ENCODE measurements around the gene SHC3. TPM values are rescaled to one million over a fixed set of nuclear protein-coding genes. Genes with fewer than 3 reads are reported as not detected.

SHC3 gene
- polyA plus RNA-seq, 5 donors, result 11.1 to 14.9 (median 13.5) TPM

DNA sequence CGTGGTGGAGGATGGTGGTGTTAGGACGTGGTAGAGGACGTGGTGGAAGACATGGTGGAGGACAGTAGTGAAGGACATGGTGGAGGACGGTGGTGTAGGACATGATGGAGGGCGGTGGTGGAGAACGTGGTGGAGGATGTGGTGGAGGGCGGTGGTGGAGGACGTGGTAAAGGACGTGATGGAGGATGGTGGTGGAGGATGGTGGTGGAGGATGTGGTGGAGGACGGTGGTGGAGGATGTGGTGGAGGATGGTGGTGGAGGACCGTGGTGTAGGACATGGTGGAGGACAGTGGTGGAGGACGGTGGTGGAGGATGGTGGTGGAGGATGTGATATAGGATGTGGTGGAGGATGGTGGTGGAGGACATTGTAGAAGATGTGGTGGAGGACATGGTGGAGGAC lies 119.7 kb downstream of the SHC3 start:
- DNase-seq, result no peak

DNA sequence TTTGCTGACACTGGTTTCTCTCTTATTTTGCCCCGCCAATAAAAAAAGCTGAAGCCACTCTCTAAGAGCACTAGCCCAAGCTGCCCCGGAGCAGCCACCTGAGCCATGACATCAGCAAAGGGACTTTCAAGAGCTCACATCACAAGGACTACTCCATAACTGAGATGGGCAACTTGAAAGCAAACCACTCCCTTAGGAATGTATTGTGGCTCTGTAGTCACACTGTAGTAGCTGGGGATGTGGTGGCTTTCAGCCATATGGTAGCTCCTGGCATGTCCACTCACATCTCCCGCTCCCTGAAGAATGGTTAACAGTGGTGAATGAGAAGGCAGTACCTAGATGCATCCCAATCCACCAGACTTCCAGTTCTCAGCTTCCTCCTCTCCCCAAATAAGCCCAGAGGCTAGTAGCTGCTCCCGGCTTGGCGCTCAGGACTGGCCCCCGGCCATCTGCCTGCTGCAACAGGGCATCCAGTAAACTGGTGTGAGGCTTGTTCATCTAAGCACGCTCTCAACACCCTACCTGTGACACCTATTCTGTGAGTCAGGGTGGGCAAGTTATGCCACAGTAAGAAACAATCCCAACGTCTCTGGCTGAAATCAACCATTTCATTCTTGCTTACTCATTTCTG lies 123.6 kb downstream of the SHC3 start:
- no peak for DNase-seq

DNA sequence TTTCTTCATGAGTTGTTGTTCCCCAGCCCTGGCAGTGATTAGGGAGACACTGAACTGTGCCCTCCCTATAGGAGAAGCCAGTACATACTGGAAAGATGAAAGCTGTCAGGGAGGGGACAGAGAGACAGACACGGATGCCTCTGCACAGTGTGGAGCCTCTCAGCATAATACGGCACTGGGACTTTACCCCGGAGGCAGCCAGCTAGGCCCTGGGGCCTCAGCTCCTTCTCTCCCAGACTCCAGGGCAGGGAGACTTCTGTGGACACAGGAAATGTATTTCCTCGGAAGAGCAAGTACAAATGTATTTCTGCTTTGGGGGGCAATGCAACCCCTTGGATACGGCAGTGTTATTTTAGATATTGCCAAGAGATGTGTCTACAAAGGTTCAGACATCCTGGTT lies 125.3 kb downstream of the SHC3 start:
- DNase-seq, result no peak

DNA sequence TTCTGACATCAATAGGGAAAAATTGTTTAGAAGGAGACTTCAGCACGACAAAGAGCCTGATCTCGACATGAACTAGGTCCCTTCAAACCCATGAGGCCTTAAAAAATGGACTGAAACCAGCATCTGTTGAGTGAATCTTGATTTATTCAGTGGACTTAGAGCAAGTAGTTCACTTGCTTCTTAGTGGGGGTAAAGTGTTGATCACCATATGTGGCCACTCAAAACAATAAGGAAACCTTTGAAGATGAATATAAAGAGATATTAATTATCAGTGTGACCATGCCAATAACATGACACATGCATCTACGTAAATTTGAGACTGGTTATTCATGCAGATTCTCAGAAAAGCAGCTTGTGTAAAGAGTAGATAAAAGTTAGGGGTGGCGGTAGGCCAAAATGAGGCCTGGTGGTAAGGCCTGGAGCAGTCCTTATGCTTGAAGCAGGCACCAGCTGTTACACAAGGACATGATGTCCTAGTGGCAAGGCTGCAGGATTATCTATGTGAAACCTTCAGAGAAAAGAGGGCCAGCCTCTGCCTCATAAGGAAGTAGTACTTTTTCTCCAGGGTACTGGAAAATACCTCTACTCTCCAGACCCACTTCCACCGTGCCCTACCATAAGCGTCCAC lies 126.0 kb downstream of the SHC3 start:
- DNase-seq, result peak in 1 of 2 donors; percentile 35

DNA sequence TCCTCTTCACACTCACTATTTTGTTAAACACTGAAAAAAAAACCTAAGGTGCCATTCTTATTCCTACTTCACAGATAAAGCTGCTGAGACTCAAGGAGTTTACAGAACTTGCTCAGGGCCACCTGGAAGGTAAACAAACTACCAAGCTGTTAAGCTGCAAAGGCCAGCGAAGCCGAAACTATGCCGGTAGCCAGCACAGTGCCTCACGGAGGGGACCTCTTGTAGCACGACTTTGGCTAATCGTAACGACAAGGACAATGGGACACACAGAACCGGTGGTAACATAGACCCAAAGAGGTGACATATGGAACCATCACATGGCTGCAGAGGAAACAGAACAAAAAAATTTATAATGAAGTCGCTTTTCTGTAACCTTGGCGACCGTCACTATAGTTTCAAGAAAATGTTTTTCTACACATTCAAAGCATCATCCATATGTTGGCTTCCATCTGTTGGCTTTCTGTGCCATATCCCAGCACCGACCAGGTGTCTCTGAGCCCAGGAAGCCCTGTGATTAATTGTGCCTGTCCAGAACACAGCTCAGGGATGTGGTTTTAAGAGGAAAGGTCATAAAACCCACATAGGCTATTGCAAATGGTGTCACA lies 127.1 kb downstream of the SHC3 start:
- DNase-seq, result no peak

DNA sequence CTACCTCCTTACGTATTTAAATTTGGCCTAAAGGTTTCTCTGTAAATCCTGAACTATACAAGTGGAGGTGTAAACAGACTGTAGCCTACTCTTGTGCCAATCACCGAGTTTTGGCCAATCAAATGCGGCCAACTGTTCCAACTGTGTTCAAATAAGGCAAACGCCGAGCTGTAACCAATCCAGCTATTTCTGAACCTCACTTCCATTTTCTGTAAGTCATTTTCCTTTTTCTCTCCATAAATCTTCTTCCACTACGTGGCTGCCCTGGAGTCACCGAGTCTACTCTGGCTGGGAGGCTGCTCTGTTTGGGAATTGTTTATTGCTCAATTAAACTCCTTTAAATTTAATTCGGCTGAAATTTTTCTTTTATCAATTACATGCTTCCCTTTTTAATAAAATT lies 129.0 kb downstream of the SHC3 start:
- no peak for DNase-seq

DNA sequence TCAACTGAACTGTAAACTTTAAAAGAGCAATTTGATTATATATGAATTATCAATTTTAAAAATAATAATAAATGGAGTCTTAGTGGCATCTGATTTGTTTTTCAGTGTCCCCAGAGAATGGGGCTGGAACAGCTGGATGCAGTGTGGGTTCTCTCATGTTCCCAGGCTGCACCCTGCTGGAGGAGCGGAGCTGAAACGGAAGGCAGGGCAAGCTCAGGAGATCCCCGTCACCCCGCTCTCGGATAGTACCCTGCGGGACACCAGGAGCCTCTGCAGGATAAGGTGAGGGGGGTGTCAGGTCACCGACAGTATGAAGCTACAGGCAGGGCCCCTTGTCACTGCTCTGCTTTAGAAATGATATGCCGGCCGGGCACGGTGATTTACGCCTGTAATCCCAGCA lies 130.0 kb downstream of the SHC3 start:
- no peak for DNase-seq

DNA sequence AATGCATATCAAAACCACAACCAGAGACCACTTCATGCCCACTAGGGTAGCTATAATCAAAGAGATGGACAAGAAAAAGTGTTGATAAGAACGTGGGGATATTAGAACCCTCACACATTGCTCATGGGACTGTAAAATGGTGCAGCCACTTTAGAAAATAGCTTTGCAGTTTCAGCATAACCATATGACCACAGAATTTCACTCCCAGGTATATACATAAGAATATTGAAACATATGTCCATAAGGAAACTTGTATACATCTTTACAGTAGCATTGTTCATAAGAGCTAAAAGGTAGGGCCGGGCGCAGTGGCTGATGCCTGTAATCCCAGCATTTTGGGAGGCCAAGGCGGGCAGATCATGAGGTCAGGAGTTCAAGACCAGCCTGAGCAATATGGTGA lies 131.0 kb downstream of the SHC3 start:
- DNase-seq, result no peak

DNA sequence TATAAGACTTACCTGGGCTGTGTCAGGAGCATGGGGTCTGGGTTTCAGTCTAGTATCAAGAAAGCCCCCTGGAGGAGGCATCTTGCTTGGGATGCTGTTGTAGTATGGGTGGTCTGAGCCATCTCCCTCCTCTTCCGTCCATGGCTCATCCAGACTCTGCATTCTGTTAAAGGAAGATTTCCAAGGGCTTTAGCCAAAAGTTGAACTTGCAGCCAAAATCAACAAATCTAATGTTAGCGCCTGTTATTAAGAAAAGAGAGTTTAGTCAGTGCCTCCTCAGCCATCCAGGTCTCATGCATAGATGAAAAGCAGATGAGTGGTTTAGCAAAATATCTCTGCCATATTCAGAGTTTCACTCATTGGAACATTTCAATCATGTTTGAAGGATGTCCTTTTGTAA lies 131.8 kb downstream of the SHC3 start:
- DNase-seq, result no peak

DNA sequence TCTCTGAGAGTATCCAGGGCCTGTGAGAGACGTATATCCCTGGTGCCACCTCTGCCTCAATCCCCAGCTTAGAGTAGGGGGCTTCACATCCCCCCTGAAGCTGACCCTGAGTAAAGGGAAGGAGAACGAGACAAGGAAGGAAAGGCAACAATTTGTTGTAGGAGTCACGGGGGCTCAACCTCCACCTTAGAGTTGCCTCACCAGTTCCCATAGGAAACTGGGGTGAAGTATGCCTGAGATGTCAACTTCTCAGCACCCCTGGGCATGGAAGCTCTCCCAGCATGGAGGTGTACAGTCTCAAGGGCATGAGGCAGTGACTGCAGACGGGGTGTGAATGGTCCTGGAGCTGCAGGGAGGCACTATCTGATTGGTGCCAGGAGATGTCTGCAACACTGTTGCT lies 133.7 kb downstream of the SHC3 start:
- DNase-seq, result no peak

DNA sequence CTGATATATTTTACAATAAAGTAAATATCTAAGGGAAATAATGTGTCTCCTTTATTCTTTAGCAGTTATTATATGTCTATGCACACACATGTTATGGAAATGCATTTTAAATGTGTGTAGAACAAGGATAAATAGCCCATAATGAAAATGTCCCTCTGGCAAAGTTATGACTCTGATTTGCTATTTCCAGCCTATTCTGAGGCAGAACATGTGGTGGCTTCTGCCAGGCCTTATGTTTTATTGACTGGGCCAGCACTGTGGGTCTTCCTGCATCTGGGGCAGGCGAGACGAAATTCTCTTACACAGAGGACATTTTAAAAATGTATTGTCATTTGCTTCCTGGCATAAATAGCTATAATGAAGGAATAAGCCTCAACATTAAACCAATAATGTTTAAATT lies 134.5 kb downstream of the SHC3 start:
- DNase-seq, result no peak

DNA sequence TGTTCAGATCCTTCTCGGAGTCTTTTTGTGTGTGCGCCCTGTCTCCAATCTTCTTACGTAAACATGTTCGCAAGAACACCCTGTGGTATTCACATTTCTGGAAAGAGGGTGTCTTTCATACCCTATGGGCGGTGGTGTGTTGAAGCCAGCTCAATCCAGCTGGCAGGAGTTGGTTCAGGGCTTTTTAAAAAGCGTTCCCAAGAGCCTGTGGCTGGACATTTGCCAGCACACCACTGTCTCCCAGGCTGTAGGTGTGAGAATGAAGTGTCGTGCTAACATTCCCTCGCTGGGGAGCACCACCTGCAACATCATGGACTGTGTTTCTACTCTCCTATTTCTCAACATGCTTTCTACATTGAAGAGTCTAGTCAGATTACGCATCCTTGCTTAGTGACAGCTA lies 135.6 kb downstream of the SHC3 start:
- no peak for DNase-seq

DNA sequence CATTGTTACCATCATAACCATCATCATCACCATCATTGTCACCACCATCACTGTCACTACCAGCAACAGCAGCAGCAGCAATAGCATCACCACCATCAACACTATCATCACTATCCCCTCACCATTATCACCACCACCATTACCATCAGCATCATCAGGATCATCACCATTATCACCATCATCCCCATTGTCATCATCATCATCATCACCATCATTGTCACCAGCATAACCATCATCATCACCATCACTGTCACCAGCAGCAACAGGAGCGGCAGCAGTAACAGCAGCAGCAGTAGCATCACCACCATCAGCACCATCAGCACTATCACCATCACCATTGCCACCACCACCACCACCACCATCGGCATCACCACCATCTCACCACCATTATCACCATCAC lies 139.0 kb downstream of the SHC3 start:
- DNase-seq, result no peak

DNA sequence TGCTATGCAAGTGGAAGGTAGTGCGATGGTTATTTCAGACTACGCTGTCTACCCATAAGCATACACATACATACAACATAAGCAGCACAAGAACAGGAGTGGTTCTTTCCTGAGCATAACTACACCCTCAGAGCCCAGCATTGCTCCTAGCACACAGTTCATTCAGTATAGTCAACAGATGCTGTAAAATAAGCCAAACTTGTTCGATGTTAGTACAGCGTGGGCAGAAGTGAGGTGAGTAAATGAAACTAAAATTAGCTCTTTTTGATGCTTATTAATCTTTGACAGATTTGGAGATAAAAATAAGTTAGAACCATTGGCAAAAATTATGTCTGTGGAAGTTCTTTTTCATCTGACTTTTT lies 139.5 kb downstream of the SHC3 start:
- DNase-seq, result no peak

DNA sequence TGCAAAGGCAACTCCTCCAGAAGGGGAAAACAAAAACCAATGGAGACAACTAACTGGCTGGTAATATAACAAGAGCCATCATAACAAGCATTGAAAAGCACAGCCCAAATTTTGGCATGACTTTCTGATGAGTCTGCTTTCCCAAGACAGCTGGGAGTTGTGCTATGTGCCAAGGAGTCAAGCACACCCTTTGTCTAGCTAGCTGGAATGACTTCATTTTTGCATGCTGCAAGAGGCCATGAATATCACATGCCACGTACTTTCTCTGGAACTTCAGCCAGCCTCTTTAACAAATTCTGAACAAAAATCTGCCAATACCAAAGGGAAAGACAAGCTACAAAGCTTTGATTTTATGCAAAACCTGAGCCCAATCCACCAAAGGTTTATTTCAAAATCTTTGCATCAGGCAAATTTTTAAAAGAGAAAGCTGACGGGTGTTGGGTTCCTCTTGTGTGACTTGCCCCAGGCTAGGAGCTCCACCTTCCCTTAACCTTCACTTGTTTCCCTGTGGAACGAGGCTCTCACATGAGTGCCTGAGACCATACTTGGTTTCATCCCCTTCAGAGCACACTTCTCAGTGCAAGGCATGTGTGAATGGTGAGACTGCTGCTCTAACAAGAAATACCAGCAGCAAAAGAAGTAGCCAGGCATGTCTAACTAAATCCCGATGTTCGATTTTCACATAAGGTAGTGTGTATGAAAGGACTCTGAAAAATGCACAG lies 140.1 kb downstream of the SHC3 start:
- DNase-seq, result peak; percentile 84 to 85

DNA sequence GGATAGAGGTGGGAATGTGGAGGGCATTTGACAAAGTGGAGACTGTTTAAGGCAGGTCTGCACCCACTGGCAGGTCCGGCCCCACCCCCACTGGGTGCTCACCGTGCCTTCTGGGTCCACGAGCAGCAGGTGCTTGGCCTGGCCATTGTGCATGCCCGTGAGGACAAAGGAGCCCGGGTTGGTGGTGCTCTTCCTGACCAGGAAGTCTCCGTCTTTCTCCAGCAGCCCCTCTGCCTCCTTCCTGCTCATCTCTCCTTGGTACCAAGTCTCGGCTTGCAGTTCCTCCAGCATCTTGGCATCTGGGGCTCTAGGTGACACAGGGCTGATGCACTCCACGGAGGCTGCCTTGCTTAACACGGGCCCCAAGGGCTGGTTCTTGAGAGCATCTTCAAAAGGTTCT lies 140.7 kb downstream of the SHC3 start:
- no peak for DNase-seq

DNA sequence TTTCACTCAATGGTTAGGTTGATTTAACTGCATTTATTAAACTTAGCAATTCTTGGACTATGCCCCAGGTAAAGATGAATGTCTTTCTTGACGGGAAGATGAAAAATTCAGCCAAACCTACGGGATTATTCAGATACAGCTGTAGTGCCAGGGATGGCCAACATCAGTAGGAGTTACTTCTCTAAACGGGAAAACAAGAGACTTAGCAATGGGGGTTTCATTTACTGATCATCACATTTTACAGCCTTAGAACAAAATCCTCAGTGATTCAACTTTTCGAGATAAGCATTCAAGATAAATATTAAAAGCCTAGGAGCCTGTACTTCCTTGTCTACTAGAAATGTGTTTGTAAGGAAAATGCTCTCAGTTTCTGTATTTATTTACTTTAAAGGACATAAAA lies 141.3 kb downstream of the SHC3 start:
- DNase-seq, result no peak

DNA sequence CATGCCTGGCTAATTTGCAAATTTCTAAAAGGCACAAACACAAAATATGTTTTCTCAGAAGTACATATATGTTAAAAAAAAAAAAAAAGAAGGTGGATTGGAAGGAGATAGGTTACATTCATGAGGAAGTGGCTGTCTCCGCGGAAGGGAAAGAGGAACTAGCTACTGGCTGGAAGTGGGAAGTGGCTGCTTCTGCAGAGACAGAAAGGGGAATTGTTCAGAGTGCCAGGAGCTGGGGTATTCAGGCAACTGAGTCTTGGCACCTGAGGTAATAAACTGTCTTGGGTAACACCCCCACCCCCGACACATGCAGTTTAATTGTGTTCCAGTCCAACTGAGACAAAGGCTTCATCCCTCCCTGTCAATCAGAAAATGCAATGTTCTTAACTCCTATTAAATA lies 141.7 kb downstream of the SHC3 start:
- DNase-seq, result no peak

DNA sequence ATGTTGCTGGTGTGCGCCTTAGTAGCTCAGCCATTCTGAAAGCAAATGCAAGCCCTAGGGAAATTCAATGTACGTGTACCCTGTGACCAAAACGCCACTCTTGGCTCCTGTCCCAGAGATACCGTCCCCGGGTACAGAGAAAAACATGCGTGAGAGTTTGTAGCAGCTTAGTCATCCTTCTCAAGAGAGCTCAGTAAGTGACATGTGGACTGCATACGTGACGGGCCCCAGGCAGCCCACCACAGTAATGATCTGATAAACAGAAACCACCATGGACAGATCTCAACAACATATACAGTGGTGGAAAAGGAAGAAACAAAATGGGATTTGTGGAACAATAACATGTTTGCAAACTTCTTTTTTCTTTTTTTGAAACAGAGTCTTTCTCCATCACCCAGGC lies 142.2 kb downstream of the SHC3 start:
- no peak for DNase-seq

DNA sequence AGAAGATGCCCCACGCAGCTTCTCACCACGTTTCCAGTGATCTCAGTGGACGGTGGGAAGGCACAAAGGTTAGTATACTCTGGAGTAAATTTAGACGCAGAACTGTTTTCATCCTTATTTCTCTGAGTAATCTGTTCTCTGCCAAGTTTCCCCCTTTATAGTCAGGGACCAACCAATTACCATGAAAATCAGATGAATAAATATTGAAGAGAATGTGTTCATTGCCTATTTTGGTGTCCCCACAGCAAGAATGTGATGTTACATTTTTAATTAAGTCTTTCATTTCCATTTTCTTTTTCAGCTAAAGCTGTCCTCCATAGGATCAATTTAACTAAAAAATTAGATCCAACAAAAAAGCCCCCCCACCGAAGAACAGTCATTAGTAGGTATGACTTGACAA lies 146.0 kb downstream of the SHC3 start:
- no peak for DNase-seq

DNA sequence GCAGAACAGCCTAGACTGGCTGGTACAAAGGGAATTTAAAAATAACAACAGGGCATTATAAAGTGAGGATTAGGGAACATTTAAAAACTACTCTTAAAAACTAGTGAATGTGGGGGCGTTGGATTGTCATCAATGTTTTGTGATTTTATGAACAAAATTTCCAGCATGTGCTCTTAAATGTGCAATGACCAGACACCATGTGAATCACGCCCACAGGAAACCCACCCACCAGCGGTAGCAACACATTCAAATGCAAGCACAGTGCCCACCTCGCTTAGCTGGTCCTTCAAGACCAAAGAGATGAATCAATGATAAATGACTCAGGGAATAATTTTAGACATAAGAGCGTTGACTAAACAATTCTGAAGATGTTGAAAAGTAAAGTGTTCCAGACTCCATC lies 146.4 kb downstream of the SHC3 start:
- DNase-seq, result no peak

DNA sequence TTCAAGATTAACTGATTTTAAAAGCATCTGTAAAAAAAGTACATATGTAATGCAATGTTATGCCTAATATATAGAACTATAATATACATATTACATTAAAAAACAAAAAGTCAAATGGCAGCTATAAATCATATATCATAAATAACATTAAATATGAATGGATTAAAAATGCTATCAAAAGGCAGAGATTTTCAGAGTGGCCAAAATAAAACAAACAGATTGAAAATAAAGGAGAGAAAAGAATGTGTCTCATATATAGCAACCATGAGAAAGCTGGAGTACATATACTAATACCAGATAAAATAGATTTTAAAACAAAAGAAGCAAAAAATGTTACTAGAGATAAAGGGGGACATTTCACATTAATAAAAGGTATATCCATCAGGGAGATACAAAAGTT lies 148.8 kb downstream of the SHC3 start:
- no peak for DNase-seq

DNA sequence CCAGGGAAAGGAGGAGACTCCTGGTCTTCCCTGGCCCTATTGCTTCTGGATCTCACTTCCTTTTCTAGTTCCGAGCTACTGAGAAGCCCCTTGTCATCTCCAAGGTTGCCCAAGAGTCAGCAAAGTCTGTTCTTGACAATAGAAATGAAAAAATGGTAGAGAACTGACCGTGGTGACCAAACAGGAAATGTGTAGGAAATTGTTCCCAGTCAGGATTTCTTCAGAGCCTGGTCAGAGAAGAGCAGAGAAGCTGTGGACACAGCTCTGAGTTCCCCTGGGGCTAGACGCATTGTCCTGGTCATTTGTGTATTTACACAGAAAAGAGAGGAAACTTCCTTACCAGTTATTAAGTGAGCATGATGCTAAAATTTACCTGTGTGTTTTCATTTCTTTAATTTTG lies 151.7 kb downstream of the SHC3 start:
- DNase-seq, result no peak
